ENCODE results near the gene OR51I2.

OR51I2 gene

GRCh38 chr11:5488798-5489399 is 39.8 kb downstream of the OR51I2 start:
- H3K9ac ChIP-seq (ENCODE audit: low read length), result no peak overlapping the region
- no peaks in the 10 kb centered on the region for H3K36me3 ChIP-seq (ENCODE audit: low read length)
- no peaks in the 10 kb centered on the region for H3K9me2 ChIP-seq (replicated peaks; ENCODE audit: insufficient read depth, low read length)
- no peaks in the 10 kb centered on the region for H3K27me3 ChIP-seq (ENCODE audit: low read length)
- no peaks in the 10 kb centered on the region for H4K20me1 ChIP-seq (ENCODE audit: low read depth, low read length)
- H3F3A ChIP-seq (ENCODE audit: insufficient read depth), result no peaks in the 10 kb centered on the region
- no peak overlapping the region for H3K4me2 ChIP-seq (ENCODE audit: low read depth, low read length, poor library complexity, severe bottlenecking)
- no peak overlapping the region for H2AFZ ChIP-seq (ENCODE audit: low read depth, low read length, severe bottlenecking)
- no peaks in the 10 kb centered on the region for H3K9me3 ChIP-seq (ENCODE audit: insufficient read depth, low read length)
- H3K79me2 ChIP-seq (ENCODE audit: insufficient read depth, low read length), result no peaks in the 10 kb centered on the region
- H3K27ac ChIP-seq (ENCODE audit: low read depth, low read length), result no peak overlapping the region
- TF ChIP-seq, protein P1, sequence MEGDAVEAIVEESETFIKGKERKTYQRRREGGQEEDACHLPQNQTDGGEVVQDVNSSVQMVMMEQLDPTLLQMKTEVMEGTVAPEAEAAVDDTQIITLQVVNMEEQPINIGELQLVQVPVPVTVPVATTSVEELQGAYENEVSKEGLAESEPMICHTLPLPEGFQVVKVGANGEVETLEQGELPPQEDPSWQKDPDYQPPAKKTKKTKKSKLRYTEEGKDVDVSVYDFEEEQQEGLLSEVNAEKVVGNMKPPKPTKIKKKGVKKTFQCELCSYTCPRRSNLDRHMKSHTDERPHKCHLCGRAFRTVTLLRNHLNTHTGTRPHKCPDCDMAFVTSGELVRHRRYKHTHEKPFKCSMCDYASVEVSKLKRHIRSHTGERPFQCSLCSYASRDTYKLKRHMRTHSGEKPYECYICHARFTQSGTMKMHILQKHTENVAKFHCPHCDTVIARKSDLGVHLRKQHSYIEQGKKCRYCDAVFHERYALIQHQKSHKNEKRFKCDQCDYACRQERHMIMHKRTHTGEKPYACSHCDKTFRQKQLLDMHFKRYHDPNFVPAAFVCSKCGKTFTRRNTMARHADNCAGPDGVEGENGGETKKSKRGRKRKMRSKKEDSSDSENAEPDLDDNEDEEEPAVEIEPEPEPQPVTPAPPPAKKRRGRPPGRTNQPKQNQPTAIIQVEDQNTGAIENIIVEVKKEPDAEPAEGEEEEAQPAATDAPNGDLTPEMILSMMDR (IDR thresholded peaks at IDR 0.05; ENCODE audit: insufficient read depth, low read length, poor library complexity, severe bottlenecking), result no peak
- no peak for TF ChIP-seq EZH2phosphoT487 (conservative IDR thresholded peaks at IDR 0.05; ENCODE audit: low read length)
- no peak overlapping the region for H3K4me3 ChIP-seq (ENCODE audit: insufficient read depth, low read length, poor library complexity, severe bottlenecking)

DNA sequence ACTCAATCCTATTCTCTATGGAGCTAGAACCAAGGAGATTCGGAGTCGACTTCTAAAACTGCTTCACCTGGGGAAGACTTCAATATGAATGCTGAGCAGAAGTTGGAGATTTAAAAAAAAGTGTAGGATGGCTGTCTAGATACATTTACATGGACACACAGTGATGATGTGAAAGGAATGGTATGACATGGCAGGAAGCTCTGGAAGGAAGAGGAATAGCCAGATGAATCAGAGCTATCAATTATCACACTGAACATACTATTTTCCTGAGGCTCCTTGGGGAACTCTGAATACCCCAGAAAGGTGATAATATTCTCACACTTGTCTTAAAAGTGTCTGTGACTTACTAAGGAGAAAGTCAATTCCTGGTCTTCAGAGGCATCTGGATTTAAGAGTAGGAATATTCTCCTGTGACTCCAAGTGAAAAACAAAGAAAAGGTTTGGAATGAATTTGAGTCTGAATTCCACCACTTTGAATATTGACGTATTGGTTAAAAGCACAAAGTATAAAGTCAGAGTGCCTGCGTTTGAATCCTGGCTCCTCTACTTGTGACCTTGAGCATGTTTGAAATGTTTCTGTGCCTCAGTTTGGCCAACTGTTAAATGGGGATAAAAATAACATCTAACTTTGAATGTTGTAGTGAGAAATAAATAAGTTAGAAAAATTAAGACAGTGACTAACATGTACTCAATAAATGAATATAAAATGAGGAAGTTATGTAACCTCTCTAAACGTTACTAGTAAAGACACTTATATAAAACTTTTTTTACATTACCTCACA is 40.6 kb downstream of the OR51I2 start:
- Histone ChIP-seq H3K9ac (ENCODE audit: low read length) (no peak overlapping the region), H3K27ac (ENCODE audit: low read depth, low read length) (no peak overlapping the region), H3K9me3 (ENCODE audit: insufficient read depth, low read length) (no peaks in the 10 kb centered on the region)

DNA sequence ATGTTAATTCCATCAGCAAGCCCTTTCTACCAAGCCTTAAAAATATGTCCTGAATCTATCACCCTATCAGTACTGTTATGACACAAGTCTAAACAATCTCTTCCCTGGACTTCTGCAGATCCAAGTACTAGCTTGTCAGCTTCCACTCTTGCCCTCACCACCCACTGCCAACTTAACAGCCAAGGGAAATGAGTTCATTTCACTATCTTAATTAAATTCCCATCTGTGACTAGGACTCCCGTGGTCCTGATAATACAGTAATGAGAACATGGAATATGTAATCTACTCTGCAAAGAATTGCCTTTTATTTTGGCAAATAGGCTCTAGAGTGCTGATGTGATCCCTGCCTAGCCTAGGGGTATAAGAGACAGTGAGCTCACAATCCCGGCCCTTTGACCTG is 50.5 kb downstream of the OR51I2 start:
- Histone ChIP-seq H3F3A (ENCODE audit: insufficient read depth) (no peaks in the 10 kb centered on the region), H4K20me1 (ENCODE audit: low read depth, low read length) (no peaks in the 10 kb centered on the region), H2AFZ (ENCODE audit: low read depth, low read length, severe bottlenecking) (no peak overlapping the region), H3K9ac (ENCODE audit: low read length) (no peak overlapping the region), H3K4me2 (ENCODE audit: low read depth, low read length, poor library complexity, severe bottlenecking) (no peak overlapping the region), H3K9me2 (replicated peaks; ENCODE audit: insufficient read depth, low read length) (no peaks in the 10 kb centered on the region), H3K4me3 (ENCODE audit: insufficient read depth, low read length, poor library complexity, severe bottlenecking) (no peak overlapping the region), H3K79me2 (ENCODE audit: insufficient read depth, low read length) (no peaks in the 10 kb centered on the region), H3K9me3 (ENCODE audit: insufficient read depth, low read length) (no peaks in the 10 kb centered on the region), H3K36me3 (ENCODE audit: low read length) (no peaks in the 10 kb centered on the region), H3K27ac (ENCODE audit: low read depth, low read length) (no peak overlapping the region), H3K27me3 (ENCODE audit: low read length) (no peaks in the 10 kb centered on the region)
- no peak for TF ChIP-seq EZH2phosphoT487 (conservative IDR thresholded peaks at IDR 0.05; ENCODE audit: low read length)
- TF ChIP-seq, protein P1 (IDR thresholded peaks at IDR 0.05; ENCODE audit: insufficient read depth, low read length, poor library complexity, severe bottlenecking), result no peak

More for the DNA sequence above, 40.6 kb downstream of the OR51I2 start:
- Histone ChIP-seq H3K27me3 (ENCODE audit: low read length) (no peaks in the 10 kb centered on the region), H3K36me3 (ENCODE audit: low read length) (no peaks in the 10 kb centered on the region), H3K79me2 (ENCODE audit: insufficient read depth, low read length) (no peaks in the 10 kb centered on the region), H2AFZ (ENCODE audit: low read depth, low read length, severe bottlenecking) (no peak overlapping the region), H3K4me2 (ENCODE audit: low read depth, low read length, poor library complexity, severe bottlenecking) (no peak overlapping the region), H3K4me3 (ENCODE audit: insufficient read depth, low read length, poor library complexity, severe bottlenecking) (no peak overlapping the region), H3F3A (ENCODE audit: insufficient read depth) (no peaks in the 10 kb centered on the region), H4K20me1 (ENCODE audit: low read depth, low read length) (no peaks in the 10 kb centered on the region), H3K9me2 (replicated peaks; ENCODE audit: insufficient read depth, low read length) (no peaks in the 10 kb centered on the region)
- no peak for TF ChIP-seq EZH2phosphoT487 (conservative IDR thresholded peaks at IDR 0.05; ENCODE audit: low read length)
- TF ChIP-seq, protein P1 (IDR thresholded peaks at IDR 0.05; ENCODE audit: insufficient read depth, low read length, poor library complexity, severe bottlenecking), result no peak
